MM.1S (cell line): ENCODE results near the gene LDAF1.

Experiments
- DNase-seq: peaks from one replicate; pipeline ENCODE4 v3.0.0-alpha.2; 2015
- H2AFZ ChIP-seq: fragments of 300-600 bp; sonication (generic); 2 replicates; pipeline ENCODE4 v1.6.0; 2016; ENCODE audit warnings: antibody characterized with exemption, low read length
- H3F3A ChIP-seq: fragments of 300-600 bp; sonication (generic); 2 replicates; pipeline ENCODE4 v1.6.1; 2016; ENCODE audit warnings: mild to moderate bottlenecking, antibody characterized with exemption, low read length, moderate library complexity, mixed read lengths; ENCODE audit not compliant: insufficient read depth
- H3K27ac ChIP-seq: fragments of 300-600 bp; sonication (generic); 2 replicates; pipeline ENCODE4 v1.5.1; 2016; ENCODE audit warnings: mild to moderate bottlenecking, low read length
- H3K27me3 ChIP-seq: fragments of 300-600 bp; sonication (generic); replicated peaks from 2 replicates; pipeline ENCODE4 v1.6.0; 2016; ENCODE audit warnings: low read length; ENCODE audit not compliant: insufficient read depth
- H3K36me3 ChIP-seq: fragments of 300-600 bp; sonication (generic); replicated peaks from 2 replicates; pipeline ENCODE4 v1.6.1; 2016; ENCODE audit warnings: mild to moderate bottlenecking, low read length, mixed read lengths; ENCODE audit not compliant: insufficient read depth
- H3K4me1 ChIP-seq: fragments of 300-600 bp; sonication (generic); 2 replicates; pipeline ENCODE4 v1.6.1; 2016; ENCODE audit warnings: low read length, mixed read lengths
- H3K4me2 ChIP-seq: fragments of 300-600 bp; sonication (generic); 2 replicates; pipeline ENCODE4 v1.6.0; 2016; ENCODE audit warnings: low read depth, low read length
- H3K4me3 ChIP-seq: fragments of 300-600 bp; sonication (generic); 2 replicates; pipeline ENCODE4 v1.5.1; 2016; ENCODE audit warnings: low read length, mixed read lengths
- H3K79me2 ChIP-seq: fragments of 300-600 bp; sonication (generic); 2 replicates; pipeline ENCODE4 v1.6.1; 2016; ENCODE audit warnings: mixed run types, low read length, mixed read lengths
- H3K9ac ChIP-seq: fragments of 300-600 bp; sonication (generic); 2 replicates; pipeline ENCODE4 v1.6.1; 2016; ENCODE audit warnings: low read length, mixed read lengths
- H3K9me2 ChIP-seq: fragments of 300-600 bp; sonication (generic); replicated peaks from 2 replicates; pipeline ENCODE4 v1.6.1; 2016; ENCODE audit warnings: mild to moderate bottlenecking, low read length, mixed read lengths; ENCODE audit not compliant: insufficient read depth
- H3K9me3 ChIP-seq: fragments of 300-600 bp; sonication (generic); replicated peaks from 2 replicates; pipeline ENCODE4 v1.6.1; 2016; ENCODE audit warnings: mild to moderate bottlenecking, low read length, mixed read lengths; ENCODE audit not compliant: insufficient read depth
- H4K20me1 ChIP-seq: fragments of 300-600 bp; sonication (generic); 2 replicates; pipeline ENCODE4 v1.6.1; 2016; ENCODE audit warnings: mild to moderate bottlenecking, low read length, moderate library complexity, mixed read lengths; ENCODE audit not compliant: insufficient read depth
- EZH2 ChIP-seq: fragments of 300-600 bp; sonication (generic); optimal IDR thresholded peaks from 2 replicates; pipeline ENCODE3; 2017; ENCODE audit warnings: low read depth, mild to moderate bottlenecking, antibody characterized with exemption, low read length, mixed read lengths
- EZH2phosphoT487 ChIP-seq: fragments of 300-600 bp; sonication (generic); IDR thresholded peaks from 2 replicates; pipeline ENCODE4 v1.6.1; 2018; ENCODE audit warnings: antibody characterized with exemption, low read length
- TF ChIP-seq, protein P1 (sequence below): fragments of 300-600 bp; sonication (generic); IDR thresholded peaks from 2 replicates; pipeline ENCODE4 v1.5.1; 2016; ENCODE audit warnings: antibody characterized with exemption, low read length, mixed read lengths

Gene LDAF1

DNA sequence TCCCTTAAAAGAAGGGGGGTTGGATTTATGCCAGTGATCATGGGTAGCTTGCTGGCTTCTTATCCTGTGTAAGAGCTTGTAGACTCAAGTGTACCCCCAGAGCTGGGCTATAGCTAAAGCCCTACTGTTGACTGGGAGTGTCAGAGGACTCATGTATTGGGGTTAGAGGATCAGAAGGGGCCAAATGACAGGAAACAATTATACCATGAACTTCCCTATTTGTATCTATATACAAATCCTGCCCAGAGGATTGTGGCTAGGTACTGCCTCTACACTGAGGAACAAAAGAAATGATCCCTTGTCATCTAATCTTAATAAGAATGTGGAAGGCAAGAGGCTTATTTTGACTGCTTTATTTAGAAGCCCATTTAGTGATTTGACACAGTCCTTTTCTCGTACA, 38.6 kb downstream of the LDAF1 start:
- no peaks in the 10 kb centered on the region for H3K4me1 ChIP-seq
- H3K9me3 ChIP-seq, result no peaks in the 10 kb centered on the region
- no peaks in the 10 kb centered on the region for H4K20me1 ChIP-seq
- no peak overlapping the region for H3K9ac ChIP-seq
- no peak for DNase-seq
- TF ChIP-seq, protein P1, sequence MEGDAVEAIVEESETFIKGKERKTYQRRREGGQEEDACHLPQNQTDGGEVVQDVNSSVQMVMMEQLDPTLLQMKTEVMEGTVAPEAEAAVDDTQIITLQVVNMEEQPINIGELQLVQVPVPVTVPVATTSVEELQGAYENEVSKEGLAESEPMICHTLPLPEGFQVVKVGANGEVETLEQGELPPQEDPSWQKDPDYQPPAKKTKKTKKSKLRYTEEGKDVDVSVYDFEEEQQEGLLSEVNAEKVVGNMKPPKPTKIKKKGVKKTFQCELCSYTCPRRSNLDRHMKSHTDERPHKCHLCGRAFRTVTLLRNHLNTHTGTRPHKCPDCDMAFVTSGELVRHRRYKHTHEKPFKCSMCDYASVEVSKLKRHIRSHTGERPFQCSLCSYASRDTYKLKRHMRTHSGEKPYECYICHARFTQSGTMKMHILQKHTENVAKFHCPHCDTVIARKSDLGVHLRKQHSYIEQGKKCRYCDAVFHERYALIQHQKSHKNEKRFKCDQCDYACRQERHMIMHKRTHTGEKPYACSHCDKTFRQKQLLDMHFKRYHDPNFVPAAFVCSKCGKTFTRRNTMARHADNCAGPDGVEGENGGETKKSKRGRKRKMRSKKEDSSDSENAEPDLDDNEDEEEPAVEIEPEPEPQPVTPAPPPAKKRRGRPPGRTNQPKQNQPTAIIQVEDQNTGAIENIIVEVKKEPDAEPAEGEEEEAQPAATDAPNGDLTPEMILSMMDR, result no peak
- TF ChIP-seq EZH2, result no peak
- no peak for TF ChIP-seq EZH2phosphoT487
- H3K36me3 ChIP-seq, result no peaks in the 10 kb centered on the region
- H3K4me2 ChIP-seq, result no peak overlapping the region
- no peaks in the 10 kb centered on the region for H3K9me2 ChIP-seq
- no peak overlapping the region for H3K4me3 ChIP-seq
- no peaks in the 10 kb centered on the region for H3K79me2 ChIP-seq
- no peak overlapping the region for H2AFZ ChIP-seq
- no peaks in the 10 kb centered on the region for H3F3A ChIP-seq
- H3K27ac ChIP-seq, result no peak overlapping the region
- H3K27me3 ChIP-seq, result no peaks in the 10 kb centered on the region

DNA sequence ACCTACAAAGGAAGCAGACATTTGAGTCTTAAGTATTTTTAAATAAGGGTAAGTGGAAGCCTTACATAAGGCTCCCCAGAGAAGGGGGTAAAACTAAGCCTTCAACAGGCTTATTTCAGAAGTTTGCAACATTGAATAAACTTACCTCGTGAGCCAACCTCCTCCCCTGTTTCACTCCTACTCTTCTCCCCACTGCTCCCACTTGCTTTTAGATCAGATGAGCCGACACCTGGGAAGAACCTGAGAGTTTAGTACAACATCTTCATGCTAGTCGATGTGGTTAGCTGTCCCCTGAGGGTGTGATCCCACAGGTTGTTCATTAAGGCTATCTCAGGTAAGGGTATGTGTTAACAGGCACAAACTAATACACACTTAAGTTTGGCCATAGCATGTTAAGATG, 39.1 kb downstream of the LDAF1 start:
- Histone ChIP-seq H3F3A (no peaks in the 10 kb centered on the region), H3K9me2 (no peaks in the 10 kb centered on the region), H4K20me1 (no peaks in the 10 kb centered on the region), H3K9ac (no peak overlapping the region), H3K4me2 (no peak overlapping the region), H3K36me3 (no peaks in the 10 kb centered on the region), H3K4me3 (no peak overlapping the region), H3K27ac (no peak overlapping the region), H3K9me3 (no peaks in the 10 kb centered on the region), H3K27me3 (no peaks in the 10 kb centered on the region), H2AFZ (no peak overlapping the region), H3K79me2 (no peaks in the 10 kb centered on the region), H3K4me1 (no peaks in the 10 kb centered on the region)
- no peak for TF ChIP-seq EZH2
- TF ChIP-seq, protein P1, result no peak
- TF ChIP-seq EZH2phosphoT487, result no peak
- no peak for DNase-seq

DNA sequence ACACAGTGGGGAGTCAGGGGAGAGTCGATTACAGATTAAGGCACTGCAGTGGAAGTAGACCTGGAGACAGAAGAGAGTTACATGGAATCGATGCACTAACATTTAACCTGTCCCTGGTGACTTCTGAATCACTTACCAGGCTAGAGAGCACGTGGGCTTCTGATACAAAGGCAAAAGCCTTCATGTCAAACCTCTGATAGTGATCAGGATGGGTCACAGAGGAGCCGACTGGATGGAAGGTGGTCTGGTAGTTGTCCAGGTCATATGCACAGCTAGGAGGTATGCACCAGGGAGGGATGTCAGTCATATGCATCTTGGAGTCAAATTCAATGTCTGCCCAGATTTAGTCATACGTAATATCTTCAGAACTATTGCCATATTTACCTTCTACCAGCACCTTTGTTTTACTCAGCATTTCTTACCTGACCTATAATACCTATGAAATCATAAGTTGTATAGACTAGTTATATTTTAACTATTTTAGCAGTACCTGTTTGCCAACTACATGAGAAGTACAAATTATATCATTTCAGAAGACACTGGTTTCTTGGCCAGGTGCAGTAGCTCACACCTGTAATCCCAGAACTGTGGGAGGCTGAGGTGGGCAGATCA, 41.2 kb downstream of the LDAF1 start:
- Histone ChIP-seq H3K4me2 (no peak overlapping the region), H3K79me2 (no peaks in the 10 kb centered on the region), H2AFZ (no peak overlapping the region), H3K9me3 (no peaks in the 10 kb centered on the region), H3K27me3 (no peaks in the 10 kb centered on the region), H3K9me2 (no peaks in the 10 kb centered on the region), H3K4me3 (no peak overlapping the region), H3F3A (no peaks in the 10 kb centered on the region), H3K9ac (no peak overlapping the region), H3K4me1 (no peaks in the 10 kb centered on the region), H4K20me1 (no peaks in the 10 kb centered on the region), H3K36me3 (no peaks in the 10 kb centered on the region), H3K27ac (no peak overlapping the region)
- no peak for DNase-seq
- TF ChIP-seq EZH2phosphoT487 (no peak), EZH2 (no peak)
- TF ChIP-seq, protein P1, result no peak
